DOHH2 (cell line): Measurements from ENCODE around the gene AAGAB.

Source experiments
- EZH2phosphoT487 ChIP-seq: fragments of 200-600 bp; sonication (generic); IDR thresholded peaks from 2 replicates; pipeline ENCODE4 v1.6.1; 2017; ENCODE audit warnings: borderline replicate concordance, mild to moderate bottlenecking, antibody characterized with exemption, low read length, moderate library complexity, mixed read lengths
- TF ChIP-seq, protein P1 (sequence below): fragments of 200-600 bp; sonication (generic); IDR thresholded peaks from one replicate; pipeline ENCODE4 v1.5.1; 2014; ENCODE audit warnings: antibody characterized with exemption, mild to moderate bottlenecking, low read depth, low read length; ENCODE audit not compliant: poor library complexity, severe bottlenecking

DNA sequence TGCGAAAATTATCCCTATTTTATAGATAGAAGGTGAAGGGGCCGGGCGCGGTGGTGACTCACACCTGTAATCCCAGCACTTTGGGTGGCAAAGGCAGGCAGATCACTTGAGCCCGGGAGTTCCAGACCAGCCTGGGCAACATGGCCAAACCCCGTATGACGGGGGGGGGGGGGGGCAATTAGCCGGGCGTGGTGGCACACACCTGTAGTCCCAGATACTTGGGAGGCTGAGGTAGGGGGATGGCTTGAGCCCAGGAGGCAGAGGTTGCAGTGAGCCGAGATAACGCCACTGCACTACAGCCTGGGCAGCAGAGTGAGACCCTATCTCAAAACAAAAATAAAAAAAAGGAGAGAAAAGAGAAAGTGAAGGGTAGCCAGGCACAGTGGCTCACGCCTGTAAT lies 1.4 kb downstream of the AAGAB start:
- TF ChIP-seq, protein P1, sequence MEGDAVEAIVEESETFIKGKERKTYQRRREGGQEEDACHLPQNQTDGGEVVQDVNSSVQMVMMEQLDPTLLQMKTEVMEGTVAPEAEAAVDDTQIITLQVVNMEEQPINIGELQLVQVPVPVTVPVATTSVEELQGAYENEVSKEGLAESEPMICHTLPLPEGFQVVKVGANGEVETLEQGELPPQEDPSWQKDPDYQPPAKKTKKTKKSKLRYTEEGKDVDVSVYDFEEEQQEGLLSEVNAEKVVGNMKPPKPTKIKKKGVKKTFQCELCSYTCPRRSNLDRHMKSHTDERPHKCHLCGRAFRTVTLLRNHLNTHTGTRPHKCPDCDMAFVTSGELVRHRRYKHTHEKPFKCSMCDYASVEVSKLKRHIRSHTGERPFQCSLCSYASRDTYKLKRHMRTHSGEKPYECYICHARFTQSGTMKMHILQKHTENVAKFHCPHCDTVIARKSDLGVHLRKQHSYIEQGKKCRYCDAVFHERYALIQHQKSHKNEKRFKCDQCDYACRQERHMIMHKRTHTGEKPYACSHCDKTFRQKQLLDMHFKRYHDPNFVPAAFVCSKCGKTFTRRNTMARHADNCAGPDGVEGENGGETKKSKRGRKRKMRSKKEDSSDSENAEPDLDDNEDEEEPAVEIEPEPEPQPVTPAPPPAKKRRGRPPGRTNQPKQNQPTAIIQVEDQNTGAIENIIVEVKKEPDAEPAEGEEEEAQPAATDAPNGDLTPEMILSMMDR: no peak
- TF ChIP-seq EZH2phosphoT487: no peak
